ENCODE measurements around the gene POFUT1.
"Not testable (repeated sequence)": the region's sequence is repeated elsewhere in the genome, so short reads cannot be mapped to it uniquely, and the experiment has no call there.

POFUT1 gene

DNA sequence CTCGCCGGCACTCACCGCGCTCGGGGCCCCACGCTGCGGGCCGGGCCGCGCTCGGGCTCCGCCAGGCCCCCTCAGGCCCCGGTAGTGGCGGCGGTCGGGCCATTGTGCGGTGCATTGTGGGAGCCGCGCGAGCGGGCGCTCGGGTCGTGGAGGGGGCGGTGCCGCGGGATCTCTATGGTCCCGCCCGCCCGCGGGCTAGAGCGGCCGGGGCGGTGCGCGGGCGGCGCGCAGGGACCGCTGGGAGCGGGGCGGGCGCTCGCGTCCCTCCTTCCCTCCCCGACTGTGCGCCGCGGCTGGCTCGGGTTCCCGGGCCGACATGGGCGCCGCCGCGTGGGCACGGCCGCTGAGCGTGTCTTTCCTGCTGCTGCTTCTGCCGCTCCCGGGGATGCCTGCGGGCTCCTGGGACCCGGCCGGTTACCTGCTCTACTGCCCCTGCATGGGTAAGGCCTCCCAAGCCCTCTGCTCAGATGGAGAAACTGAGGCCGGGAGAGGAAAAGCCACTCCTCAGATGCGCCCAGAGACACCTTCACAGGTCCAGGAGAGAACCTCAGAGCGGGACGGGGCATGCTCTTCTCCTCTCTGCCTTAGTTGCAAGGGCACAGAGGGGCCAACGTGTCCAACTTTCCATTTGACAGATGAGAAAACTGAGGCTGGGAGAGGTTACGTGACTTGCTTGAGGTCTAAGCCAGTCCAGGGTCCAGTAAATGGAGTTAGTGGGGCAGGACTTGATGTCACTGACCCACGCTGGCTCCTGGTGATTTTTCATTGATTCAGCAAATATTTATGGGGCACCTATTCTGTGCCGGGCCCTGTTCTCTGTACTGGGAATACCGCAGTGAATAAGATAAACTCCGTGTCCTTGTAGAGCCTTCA lies at the start of gene POFUT1, which contains the start of gene PLAGL2:
TSS of gene POFUT1 (plus strand) at position 255 of the 873 bp plus-strand sequence. CDS start at position 317, 62 bp downstream.
TSS of gene PLAGL2 (minus strand) at position 118 of the 873 bp plus-strand sequence. CDS start 5,565 bp downstream, outside the sequence.
- DNase-seq (ENCODE audit: insufficient read length, low spot score) (peak; percentile 94), FAIRE-seq (no peak)
- peak; percentile 95 for TF ChIP-seq POLR2A (IDR thresholded peaks at IDR 0.05; ENCODE audit: low read depth, low read length)

DNA sequence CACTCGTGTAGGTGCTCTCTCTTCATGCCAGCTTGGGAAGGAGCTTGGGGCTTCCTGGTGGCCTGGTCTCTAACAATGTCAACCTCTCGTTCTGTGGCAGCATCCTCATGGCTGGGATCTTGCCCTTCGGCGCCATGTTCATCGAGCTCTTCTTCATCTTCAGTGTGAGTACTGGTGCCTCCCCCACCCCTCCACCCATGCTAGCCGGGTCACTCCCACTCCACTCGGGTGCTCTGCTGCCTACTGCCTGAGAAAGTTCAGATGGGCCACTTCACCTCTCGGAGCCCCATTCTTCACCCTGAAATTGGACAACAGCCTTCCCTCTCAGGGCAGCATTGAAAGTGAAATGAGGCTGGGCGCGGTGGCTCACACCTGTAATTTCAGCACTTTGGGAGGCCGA lies 49.3 kb upstream of the POFUT1 start:
- FAIRE-seq (no peak), DNase-seq (ENCODE audit: insufficient read length, low spot score) (no peak)
- TF ChIP-seq POLR2A (IDR thresholded peaks at IDR 0.05; ENCODE audit: low read depth, low read length): no peak

DNA sequence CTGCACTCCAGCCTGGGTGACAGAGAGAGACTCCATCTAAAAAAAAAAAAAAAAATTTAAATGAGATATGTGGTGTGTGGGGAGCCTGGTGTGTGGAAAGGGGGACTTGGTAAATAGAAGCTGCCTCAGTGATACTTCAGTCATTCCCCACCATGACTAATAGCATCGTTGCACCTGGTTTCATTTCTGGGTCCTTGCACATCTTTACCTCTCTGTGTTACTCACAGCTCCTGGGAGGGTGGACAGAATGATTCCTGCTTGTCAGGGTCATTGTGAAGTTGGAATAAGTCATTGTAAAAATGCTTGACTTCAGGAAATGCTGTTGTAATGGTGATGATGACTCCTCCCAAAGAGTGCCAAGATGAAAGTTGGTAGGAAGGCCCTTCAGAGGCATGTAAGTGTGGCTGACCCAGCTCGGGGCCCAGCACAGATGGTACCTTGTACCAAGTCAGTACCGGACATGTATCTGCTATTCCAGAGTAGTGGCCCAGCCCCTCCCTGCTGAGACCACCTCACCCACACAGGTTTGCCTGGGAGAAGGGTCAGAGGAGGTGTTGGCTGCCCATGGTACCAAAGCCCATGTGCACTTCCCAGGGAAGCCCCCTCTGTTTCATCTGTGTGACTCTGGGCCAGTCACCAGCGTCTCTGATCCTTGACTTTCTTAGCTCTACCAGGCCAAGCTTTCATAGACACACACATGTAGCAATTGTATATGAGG lies 48.6 kb upstream of the POFUT1 start:
- DNase-seq (ENCODE audit: insufficient read length, low spot score) (no peak), FAIRE-seq (no peak)
- no peak for TF ChIP-seq POLR2A (IDR thresholded peaks at IDR 0.05; ENCODE audit: low read depth, low read length)

DNA sequence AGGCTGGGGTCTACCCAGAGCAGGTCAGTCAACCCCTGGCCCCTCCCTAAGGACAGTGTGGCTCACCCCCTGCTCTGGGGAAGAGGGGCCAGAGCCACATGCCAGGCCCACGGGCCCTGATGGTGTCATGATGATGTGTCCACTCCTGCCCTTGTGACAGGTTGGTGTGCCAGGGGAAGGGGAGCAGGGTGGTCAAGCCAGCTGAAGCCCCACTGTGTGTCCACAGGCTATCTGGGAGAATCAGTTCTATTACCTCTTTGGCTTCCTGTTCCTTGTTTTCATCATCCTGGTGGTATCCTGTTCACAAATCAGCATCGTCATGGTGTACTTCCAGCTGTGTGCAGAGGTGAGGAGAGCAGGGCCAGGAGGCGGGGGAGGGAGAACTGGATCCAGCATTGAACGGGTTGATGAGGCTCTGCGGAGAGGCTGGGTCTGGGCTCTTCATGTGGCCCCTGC lies 47.9 kb upstream of the POFUT1 start:
- FAIRE-seq (no peak), DNase-seq (ENCODE audit: insufficient read length, low spot score) (no peak)
- no peak for TF ChIP-seq POLR2A (IDR thresholded peaks at IDR 0.05; ENCODE audit: low read depth, low read length)

DNA sequence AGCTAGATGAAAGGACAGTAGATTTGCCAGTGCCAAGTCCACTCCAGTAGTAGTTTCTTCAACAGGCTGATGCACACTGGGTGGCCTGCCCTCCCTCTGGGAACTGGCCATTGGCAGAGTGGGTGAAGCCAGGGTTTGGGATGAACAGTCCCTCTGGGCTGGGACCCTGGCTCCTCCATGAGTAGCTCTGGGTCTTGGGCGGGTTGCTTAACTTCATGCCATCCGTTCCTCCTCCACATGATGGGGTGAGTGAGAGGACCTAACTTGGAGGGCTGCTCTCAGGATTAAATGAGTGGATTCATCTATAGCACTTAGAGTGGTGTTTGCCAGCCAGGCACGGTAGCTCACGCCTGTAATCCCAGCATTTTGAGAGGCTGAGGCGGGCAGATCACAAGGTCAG lies 47.3 kb upstream of the POFUT1 start:
- DNase-seq (ENCODE audit: insufficient read length, low spot score) (no peak), FAIRE-seq (no peak)
- no peak for TF ChIP-seq POLR2A (IDR thresholded peaks at IDR 0.05; ENCODE audit: low read depth, low read length)

GRCh38 chr20:32162351-32162750 lies 45.3 kb upstream of the POFUT1 start:
- DNase-seq (ENCODE audit: insufficient read length, low spot score) (no peak), FAIRE-seq (no peak)
- TF ChIP-seq POLR2A (IDR thresholded peaks at IDR 0.05; ENCODE audit: low read depth, low read length): no peak

GRCh38 chr20:32163951-32164350 lies 43.7 kb upstream of the POFUT1 start:
- DNase-seq (ENCODE audit: insufficient read length, low spot score) (no peak), FAIRE-seq (no peak)
- no peak for TF ChIP-seq POLR2A (IDR thresholded peaks at IDR 0.05; ENCODE audit: low read depth, low read length)

- DNase-seq (ENCODE audit: insufficient read length, low spot score) (no peak), FAIRE-seq (no peak)
- no peak for TF ChIP-seq POLR2A (IDR thresholded peaks at IDR 0.05; ENCODE audit: low read depth, low read length)
Observed at GRCh38 chr20:32164984-32165735, 42.5 kb upstream of the POFUT1 start.

GRCh38 chr20:32165836-32166545 lies 41.7 kb upstream of the POFUT1 start:
- DNase-seq (ENCODE audit: insufficient read length, low spot score) (no peak), FAIRE-seq (no peak)
- no peak for TF ChIP-seq POLR2A (IDR thresholded peaks at IDR 0.05; ENCODE audit: low read depth, low read length)

DNA sequence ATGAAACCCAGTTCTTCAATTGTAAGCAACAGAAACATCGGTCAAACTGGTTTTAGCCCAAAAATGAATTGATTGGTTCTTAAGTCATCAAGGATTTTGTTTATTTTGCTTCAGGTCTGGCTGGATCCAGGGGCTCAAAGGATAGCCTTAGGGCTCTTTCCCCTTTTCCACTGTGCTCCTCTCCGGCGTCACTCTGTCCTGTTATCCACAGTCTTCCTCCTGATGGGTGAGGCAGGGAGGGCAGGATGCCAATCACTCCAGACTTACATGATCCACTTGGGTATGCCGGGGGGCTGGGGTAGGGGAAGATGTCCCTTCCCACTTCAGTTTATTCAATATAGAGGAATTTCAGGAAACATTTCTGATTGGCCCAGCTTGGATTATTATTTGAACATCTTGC lies 40.1 kb upstream of the POFUT1 start:
- FAIRE-seq (no peak), DNase-seq (ENCODE audit: insufficient read length, low spot score) (no peak)
- TF ChIP-seq POLR2A (IDR thresholded peaks at IDR 0.05; ENCODE audit: low read depth, low read length): no peak

DNA sequence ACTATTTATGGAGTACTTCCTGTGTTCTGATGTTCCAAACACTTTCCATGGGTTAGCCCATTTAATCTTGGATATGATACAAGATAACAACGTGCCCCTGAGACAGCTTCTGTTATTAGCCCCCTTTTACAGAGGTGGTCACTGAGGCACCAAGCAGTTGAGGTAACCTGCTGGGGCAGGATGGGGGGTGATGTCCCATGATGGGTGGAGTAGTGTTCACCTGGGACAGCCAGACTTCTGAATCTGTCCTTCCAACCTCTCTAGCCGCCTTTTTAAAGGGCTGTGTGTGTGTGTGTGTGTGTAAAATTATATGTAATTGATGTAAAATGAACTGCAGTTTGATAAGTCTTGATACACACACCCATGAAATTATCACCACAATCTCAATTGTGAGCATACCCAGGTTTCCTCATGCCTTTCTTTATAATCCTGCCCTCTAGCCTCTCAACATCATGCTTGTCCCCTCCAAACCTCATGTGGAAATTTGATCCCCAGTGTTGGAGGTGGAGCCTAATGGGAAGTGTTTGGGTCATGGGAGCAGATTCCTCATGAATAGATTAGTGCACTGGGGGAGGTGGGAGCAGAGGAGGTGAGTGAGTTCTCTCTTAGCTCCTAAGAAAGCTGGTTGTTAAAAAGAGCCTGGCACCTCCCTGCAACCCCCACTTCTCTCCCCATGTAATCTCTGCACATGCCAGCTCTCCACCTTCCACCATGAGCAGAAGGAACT lies 39.3 kb upstream of the POFUT1 start:
- TF ChIP-seq POLR2A (IDR thresholded peaks at IDR 0.05; ENCODE audit: low read depth, low read length): no peak
- FAIRE-seq: no peak
- DNase-seq (ENCODE audit: insufficient read length, low spot score): no peak

GRCh38 chr20:32177696-32178095 lies 30.0 kb upstream of the POFUT1 start:
- FAIRE-seq; DNase-seq (ENCODE audit: insufficient read length, low spot score): not testable (repeated sequence)

- no peak for DNase-seq (ENCODE audit: insufficient read length, low spot score)
Observed at GRCh38 chr20:32179515-32179914, 28.2 kb upstream of the POFUT1 start.

More at GRCh38 chr20:32179515-32179914, 28.2 kb upstream of the POFUT1 start:
- no peak for FAIRE-seq
- no peak for TF ChIP-seq POLR2A (IDR thresholded peaks at IDR 0.05; ENCODE audit: low read depth, low read length)
